ENCODE measurements around the gene GRK7. TPM values are rescaled to one million over a fixed set of nuclear protein-coding genes. Genes with fewer than 3 reads are reported as not detected.

The GRK7 gene
- total RNA-seq, 1 experiment from 2014 or later, result not detected

GRCh38 chr3:141784096-141784495, 20.9 kb downstream of the GRK7 start:
- RAD21 ChIA-PET (ENCODE audit: low non-redundant PET in 1 of 2, low total read pairs in 2 of 2, uncharacterized antibody in 2 of 2, unreplicated experiment in 2 of 2), result no interaction called here
- BruUV-seq (replicated peaks), result no TSS peak
- no peak overlapping the region for H3K4me2 ChIP-seq (ENCODE audit: low read length)

GRCh38 chr3:141784531-141784930, 21.3 kb downstream of the GRK7 start:
- Histone ChIP-seq H3K4me1 (ENCODE audit: control insufficient read depth in 1 of 2, insufficient read depth in 2 of 2, low read length in 2 of 2) (no peaks in the 10 kb centered on the region), H3K27me3 (ENCODE audit: insufficient read depth, low read length) (no peaks in the 10 kb centered on the region), H3K9me3 (ENCODE audit: control insufficient read depth in 1 of 2, insufficient read depth in 1 of 2, low read depth in 1 of 2, low read length in 2 of 2) (no peaks in the 10 kb centered on the region), H2AFZ (ENCODE audit: low read depth, low read length, poor library complexity, severe bottlenecking) (no peak overlapping the region), H3K4me2 (ENCODE audit: low read length) (no peak overlapping the region), H3K4me3 (replicated peaks in 1 of 2; ENCODE audit: low read depth in 1 of 2, low read length in 2 of 2) (no peak overlapping the region), H3K27ac (ENCODE audit: low read depth, low read length) (no peak overlapping the region), H3K9me2 (ENCODE audit: insufficient read depth) (no peaks in the 10 kb centered on the region), H3K79me2 (ENCODE audit: insufficient read depth, low read length) (no peaks in the 10 kb centered on the region), H3K36me3 (ENCODE audit: control insufficient read depth in 1 of 2, insufficient read depth in 2 of 2, low read length in 2 of 2) (no peaks in the 10 kb centered on the region), H4K20me1 (ENCODE audit: insufficient read depth) (no peaks in the 10 kb centered on the region), H3K9ac (ENCODE audit: low read length) (no peak overlapping the region)
- no TSS peak for BruUV-seq (replicated peaks)
- ATAC-seq (no peak), DNase-seq (ENCODE audit: low read depth, low spot score) (no peak)
- intact Hi-C loops (cut with micrococcal nuclease), result no loop called here
- RAD21 ChIA-PET (ENCODE audit: low non-redundant PET in 1 of 2, low total read pairs in 2 of 2, uncharacterized antibody in 2 of 2, unreplicated experiment in 2 of 2), result no interaction called here
- CTCF ChIA-PET, result no interaction called here
- POLR2A ChIA-PET, result no interaction called here
- no peak for TF ChIP-seq TCF7L2 (IDR thresholded peaks at IDR 0.05; ENCODE audit: borderline replicate concordance, extremely low read depth, insufficient read depth, insufficient read length)
- TF ChIP-seq SP1 (IDR thresholded peaks at IDR 0.05; ENCODE audit: low read depth), result no peak
- no peak for TF ChIP-seq CBX3 (IDR thresholded peaks at IDR 0.05; ENCODE audit: low read depth)
- no peak for TF ChIP-seq ELF1 (IDR thresholded peaks at IDR 0.05; ENCODE audit: borderline replicate concordance, low read depth)
- no peak for TF ChIP-seq YY1 (IDR thresholded peaks at IDR 0.05; ENCODE audit: extremely low read depth, insufficient replicate concordance, low read depth, low read length)
- TF ChIP-seq REST (IDR thresholded peaks at IDR 0.05; ENCODE audit: low read depth), result no peak
- TF ChIP-seq, protein P1, sequence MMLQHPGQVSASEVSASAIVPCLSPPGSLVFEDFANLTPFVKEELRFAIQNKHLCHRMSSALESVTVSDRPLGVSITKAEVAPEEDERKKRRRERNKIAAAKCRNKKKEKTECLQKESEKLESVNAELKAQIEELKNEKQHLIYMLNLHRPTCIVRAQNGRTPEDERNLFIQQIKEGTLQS (IDR thresholded peaks at IDR 0.05), result no peak
- TF ChIP-seq RAD21 (IDR thresholded peaks at IDR 0.05; ENCODE audit: low read depth), result no peak
- TF ChIP-seq EZH2phosphoT487 (IDR thresholded peaks at IDR 0.05; ENCODE audit: borderline replicate concordance), result no peak
- no peak for TF ChIP-seq EZH2 (IDR thresholded peaks at IDR 0.05)
- TF ChIP-seq JUND (IDR thresholded peaks at IDR 0.05), result no peak
- TF ChIP-seq ZBTB33 (IDR thresholded peaks at IDR 0.05; ENCODE audit: extremely low read depth, insufficient replicate concordance, low read length), result no peak
- no peak for TF ChIP-seq CEBPB (IDR thresholded peaks at IDR 0.05; ENCODE audit: low read depth)
- TF ChIP-seq SIN3A (IDR thresholded peaks at IDR 0.05; ENCODE audit: low read depth), result no peak

More at GRCh38 chr3:141784096-141784495, 20.9 kb downstream of the GRK7 start:
- Histone ChIP-seq H3K79me2 (ENCODE audit: insufficient read depth, low read length) (no peaks in the 10 kb centered on the region), H3K4me1 (ENCODE audit: control insufficient read depth in 1 of 2, insufficient read depth in 2 of 2, low read length in 2 of 2) (no peaks in the 10 kb centered on the region), H4K20me1 (ENCODE audit: insufficient read depth) (no peaks in the 10 kb centered on the region), H3K9me2 (ENCODE audit: insufficient read depth) (no peaks in the 10 kb centered on the region), H3K27ac (ENCODE audit: low read depth, low read length) (no peak overlapping the region), H3K9me3 (ENCODE audit: control insufficient read depth in 1 of 2, insufficient read depth in 1 of 2, low read depth in 1 of 2, low read length in 2 of 2) (no peaks in the 10 kb centered on the region), H3K4me3 (replicated peaks in 1 of 2; ENCODE audit: low read depth in 1 of 2, low read length in 2 of 2) (no peak overlapping the region), H3K36me3 (ENCODE audit: control insufficient read depth in 1 of 2, insufficient read depth in 2 of 2, low read length in 2 of 2) (no peaks in the 10 kb centered on the region), H2AFZ (ENCODE audit: low read depth, low read length, poor library complexity, severe bottlenecking) (no peak overlapping the region), H3K9ac (ENCODE audit: low read length) (no peak overlapping the region), H3K27me3 (ENCODE audit: insufficient read depth, low read length) (no peaks in the 10 kb centered on the region)
- TF ChIP-seq EGR1 (IDR thresholded peaks at IDR 0.05; ENCODE audit: low read depth) (no peak), ZFX (IDR thresholded peaks at IDR 0.05) (no peak), ZNF274 (IDR thresholded peaks at IDR 0.05; ENCODE audit: low read depth, low read length) (no peak), CBX3 (IDR thresholded peaks at IDR 0.05; ENCODE audit: low read depth) (no peak)
- TF ChIP-seq, protein P1 (IDR thresholded peaks at IDR 0.05), result no peak
- POLR2A ChIA-PET, result no interaction called here
- no peak for DNase-seq (ENCODE audit: low read depth, low spot score)
- CTCF ChIA-PET, result no interaction called here
- intact Hi-C loops (cut with micrococcal nuclease), result no loop called here
- ATAC-seq, result no peak
